Cardiac septum (tissue), 1 donor: ENCODE results near the gene EIF2D. TPM values are rescaled to one million over a fixed set of nuclear protein-coding genes. Genes with fewer than 3 reads are reported as not detected.
A peak's percentile ranks its signal among the peaks of the same experiment; 100 is the strongest.
"Not testable (repeated sequence)": the region's sequence is repeated elsewhere in the genome, so short reads cannot be mapped to it uniquely, and the experiment has no call there.

Source experiments
- DNase-seq: peaks from one replicate; pipeline ENCODE4 v3.0.0-alpha.2; 2020; ENCODE audit warnings: low spot score
- intact Hi-C: fragments of 100-400 bp; cut with DNase I; formaldehyde crosslinking; loops from one replicate; pipeline ENCODE4 v1.14.0; 2022
- total RNA-seq: library from RNA; stranded (reverse); fragmentation: NEBNext Ultra II Directional; extraction: Animal tissue kit (Norgen Biotek cat#: 25700); gene quantifications from one replicate; pipeline ENCODE4 v1.2.1, GENCODE V29; 2021
- donor health status: DM: no; HTN: no; CAD: no.

The EIF2D gene
- total RNA-seq, 1 donor from 2014 or later = 27.8 TPM

GRCh38 chr1:206637605-206638004 is 25.3 kb upstream of the EIF2D start:
- intact Hi-C loops = no loop called here
- DNase-seq = no peak

- no peak for DNase-seq
- intact Hi-C loops = no loop called here
Observed at GRCh38 chr1:206636671-206637070, 24.4 kb upstream of the EIF2D start.

- DNase-seq = no peak
- intact Hi-C loops = loop anchor here (2.0 kb wide), 3 partner anchors 23 to 277 kb away; partner anchors contain the start of gene MAPKAPK2
Observed at GRCh38 chr1:206635978-206636345, 23.7 kb upstream of the EIF2D start.

GRCh38 chr1:206635080-206635977 is 23.1 kb upstream of the EIF2D start, which contains the start of gene DYRK3:
DYRK3 (plus strand) TSS chr1:206635536; CDS start chr1:206635704, 168 bp downstream.
- intact Hi-C loops = loop anchor here (2.0 kb wide), 3 partner anchors 23 to 277 kb away; partner anchors contain the start of gene MAPKAPK2
- DNase-seq = peak; percentile 98

- intact Hi-C loops = loop anchor here (2.0 to 5.0 kb wide), 5 partner anchors 24 to 348 kb away; partner anchors contain the start of gene MAPKAPK2
- peak; percentile 95 for DNase-seq
Observed at GRCh38 chr1:206634365-206635079, 22.3 kb upstream of the EIF2D start.

- no peak for DNase-seq
Observed at GRCh38 chr1:206633708-206634121, 21.4 kb upstream of the EIF2D start.

GRCh38 chr1:206631085-206631509 is 18.8 kb upstream of the EIF2D start:
- intact Hi-C loops = loop anchor here (5.0 kb wide), 2 partner anchors 96 to 351 kb away; no protein-coding TSS in a partner anchor
- no peak for DNase-seq

More at GRCh38 chr1:206633708-206634121, 21.4 kb upstream of the EIF2D start:
- intact Hi-C loops = loop anchor here (1.0 to 5.0 kb wide), 6 partner anchors 25 to 349 kb away; partner anchors contain the start of gene MAPKAPK2

- no peak for DNase-seq
- intact Hi-C loops = no loop called here
Observed at GRCh38 chr1:206628916-206629315, 16.7 kb upstream of the EIF2D start.

- DNase-seq, intact Hi-C loops: not testable (repeated sequence)
Observed at GRCh38 chr1:206626396-206626795, 14.1 kb upstream of the EIF2D start.

GRCh38 chr1:206609229-206609991 is 2.9 kb downstream of the EIF2D start:
- intact Hi-C loops = loop anchor here (2.0 kb wide), 1 partner anchor 303 kb away; no protein-coding TSS in a partner anchor
- DNase-seq = no peak

- DNase-seq = no peak
Observed at GRCh38 chr1:206608108-206608698, 4.1 kb downstream of the EIF2D start.

GRCh38 chr1:206606867-206607266 is 5.4 kb downstream of the EIF2D start:
- intact Hi-C loops = no loop called here
- no peak for DNase-seq

More at GRCh38 chr1:206608108-206608698, 4.1 kb downstream of the EIF2D start:
- intact Hi-C loops = loop anchor here (2.0 kb wide), 1 partner anchor 305 kb away; no protein-coding TSS in a partner anchor

GRCh38 chr1:206604861-206605260 is 7.4 kb downstream of the EIF2D start:
- DNase-seq = no peak
- intact Hi-C loops = no loop called here

GRCh38 chr1:206600527-206600926 is 11.7 kb downstream of the EIF2D start:
- no peak for DNase-seq
- intact Hi-C loops = no loop called here

- intact Hi-C loops = no loop called here
- no peak for DNase-seq
Observed at GRCh38 chr1:206596319-206596666, 16.0 kb downstream of the EIF2D start.

GRCh38 chr1:206595581-206596318 is 16.5 kb downstream of the EIF2D start:
- no peak for DNase-seq
- intact Hi-C loops = no loop called here

- DNase-seq = no peak
- intact Hi-C loops = no loop called here
Observed at GRCh38 chr1:206593351-206593925, 18.8 kb downstream of the EIF2D start.

GRCh38 chr1:206591696-206592095 is 20.6 kb downstream of the EIF2D start:
- intact Hi-C loops = no loop called here

More at GRCh38 chr1:206591696-206592095, 20.6 kb downstream of the EIF2D start:
- DNase-seq = no peak
